SJSA1 (cell line): Measurements from ENCODE around the gene ZNF678. TPM values are rescaled to one million over a fixed set of nuclear protein-coding genes. Genes with fewer than 3 reads are reported as not detected.
"Not testable (repeated sequence)": the region's sequence is repeated elsewhere in the genome, so short reads cannot be mapped to it uniquely, and the experiment has no call there.

Source experiments
- DNase-seq, 2 experiments: peaks; one replicate each; pipeline ENCODE4 v3.0.0-alpha.2; 2015 to 2020; ENCODE audit warnings: low spot score in 2 of 2, low read depth in 1 of 2
- H3K27ac ChIP-seq: fragments of 250-450 bp; sonication (Bioruptor Pico); 2 replicates; pipeline ENCODE4 v1.5.1; 2020; ENCODE audit warnings: mild to moderate bottlenecking, moderate library complexity
- H3K27me3 ChIP-seq: fragments of 250-450 bp; sonication (Bioruptor Pico); replicated peaks from 2 replicates; pipeline ENCODE4 v1.5.1; 2020; ENCODE audit warnings: mild to moderate bottlenecking, moderate library complexity
- H3K36me3 ChIP-seq: fragments of 250-450 bp; sonication (Bioruptor Pico); 2 replicates; pipeline ENCODE4 v1.5.1; 2020; ENCODE audit warnings: mild to moderate bottlenecking
- H3K4me1 ChIP-seq: fragments of 250-450 bp; sonication (Bioruptor Pico); replicated peaks from 2 replicates; pipeline ENCODE4 v1.6.1; 2021; ENCODE audit warnings: mild to moderate bottlenecking
- H3K4me3 ChIP-seq: fragments of 250-450 bp; sonication (Bioruptor Pico); 2 replicates; pipeline ENCODE4 v1.5.1; 2020; ENCODE audit warnings: mild to moderate bottlenecking
- H3K9me3 ChIP-seq: fragments of 250-450 bp; sonication (Bioruptor Pico); replicated peaks from 2 replicates; pipeline ENCODE4 v1.5.1; 2020; ENCODE audit warnings: mild to moderate bottlenecking
- total RNA-seq: library from RNA; depleted of rRNA; stranded (reverse); fragments of >200 nt; shearing (Covaris generic); gene quantifications from 2 replicates; pipeline ENCODE4 v1.2.3, GENCODE V29; 2014

ZNF678 gene
- total RNA-seq, 1 experiment from 2014 or later: 7.6 TPM

GRCh38 chr1:227545361-227545760, 18.0 kb upstream of the ZNF678 start:
- H3K27ac ChIP-seq: no peak overlapping the region
- no peaks in the 10 kb centered on the region for H3K27me3 ChIP-seq
- H3K9me3 ChIP-seq: peaks cover 7% of the 10 kb centered on the region
- H3K4me3 ChIP-seq: no peak overlapping the region
- peaks cover 15% of the 10 kb centered on the region for H3K4me1 ChIP-seq
- DNase-seq: no peak
- H3K36me3 ChIP-seq: peaks cover 5% of the 10 kb centered on the region; the same call in 1 of the 2 replicates

- H3K9me3 ChIP-seq: peaks cover 7% of the 10 kb centered on the region
- H3K27ac ChIP-seq: no peak overlapping the region
- no peaks in the 10 kb centered on the region for H3K27me3 ChIP-seq
- peaks cover 5% of the 10 kb centered on the region; the same call in 1 of the 2 replicates for H3K36me3 ChIP-seq
- DNase-seq: no peak
- H3K4me3 ChIP-seq: no peak overlapping the region
- peaks cover 15% of the 10 kb centered on the region for H3K4me1 ChIP-seq
These were observed 17.3 kb upstream of the ZNF678 start for GRCh38 chr1:227546059-227546458.

GRCh38 chr1:227546598-227547309, 16.6 kb upstream of the ZNF678 start:
- DNase-seq: no peak
- Histone ChIP-seq H3K27me3 (no peaks in the 10 kb centered on the region), H3K9me3 (peaks cover 7% of the 10 kb centered on the region), H3K4me1 (peaks cover 12% of the 10 kb centered on the region), H3K27ac (no peak overlapping the region), H3K36me3 (peaks cover 5% of the 10 kb centered on the region; the same call in 1 of the 2 replicates), H3K4me3 (no peak overlapping the region)

GRCh38 chr1:227547310-227548118, 15.8 kb upstream of the ZNF678 start:
- H3K9me3 ChIP-seq: no peaks in the 10 kb centered on the region
- no peak for DNase-seq
- no peak overlapping the region for H3K27ac ChIP-seq
- H3K4me3 ChIP-seq: no peak overlapping the region
- H3K27me3 ChIP-seq: no peaks in the 10 kb centered on the region
- peaks cover 4% of the 10 kb centered on the region for H3K4me1 ChIP-seq
- H3K36me3 ChIP-seq: no peaks in the 10 kb centered on the region

- no peak for DNase-seq
- H3K27ac ChIP-seq: no peak overlapping the region
- no peaks in the 10 kb centered on the region for H3K27me3 ChIP-seq
- H3K4me3 ChIP-seq: no peak overlapping the region
- no peaks in the 10 kb centered on the region for H3K4me1 ChIP-seq
- no peaks in the 10 kb centered on the region for H3K36me3 ChIP-seq
- no peaks in the 10 kb centered on the region for H3K9me3 ChIP-seq
These were observed 15.3 kb upstream of the ZNF678 start for GRCh38 chr1:227548119-227548397.

GRCh38 chr1:227548448-227548847, 14.9 kb upstream of the ZNF678 start:
- no peak for DNase-seq
- H3K27ac ChIP-seq: no peak overlapping the region
- no peaks in the 10 kb centered on the region for H3K36me3 ChIP-seq
- no peaks in the 10 kb centered on the region for H3K4me1 ChIP-seq
- H3K9me3 ChIP-seq: no peaks in the 10 kb centered on the region
- no peak overlapping the region for H3K4me3 ChIP-seq
- H3K27me3 ChIP-seq: no peaks in the 10 kb centered on the region

- H3K36me3 ChIP-seq: no peaks in the 10 kb centered on the region
These were observed 13.5 kb upstream of the ZNF678 start for GRCh38 chr1:227549892-227550291.

GRCh38 chr1:227551881-227552280, 11.5 kb upstream of the ZNF678 start:
- H3K36me3 ChIP-seq, H3K4me3 ChIP-seq, H3K4me1 ChIP-seq, H3K27ac ChIP-seq, H3K9me3 ChIP-seq, H3K27me3 ChIP-seq, DNase-seq: not testable (repeated sequence)

More at GRCh38 chr1:227549892-227550291, 13.5 kb upstream of the ZNF678 start:
- H3K4me3 ChIP-seq: no peak overlapping the region
- H3K27me3 ChIP-seq: no peaks in the 10 kb centered on the region
- no peaks in the 10 kb centered on the region for H3K9me3 ChIP-seq
- no peaks in the 10 kb centered on the region for H3K4me1 ChIP-seq
- no peak overlapping the region for H3K27ac ChIP-seq
- DNase-seq: no peak

GRCh38 chr1:227556288-227556687, 7.1 kb upstream of the ZNF678 start:
- Histone ChIP-seq H3K27ac (no peak overlapping the region), H3K4me3 (no peak overlapping the region), H3K4me1 (no peaks in the 10 kb centered on the region), H3K9me3 (peaks cover 4% of the 10 kb centered on the region; the same call in 1 of the 2 replicates), H3K36me3 (no peaks in the 10 kb centered on the region), H3K27me3 (no peaks in the 10 kb centered on the region)
- no peak for DNase-seq

- H3K4me3 ChIP-seq: no peak overlapping the region
- peak in 1 of 2 experiments; percentile 38 for DNase-seq
- H3K36me3 ChIP-seq: no peaks in the 10 kb centered on the region
- peaks cover 7% of the 10 kb centered on the region; the same call in 1 of the 2 replicates for H3K9me3 ChIP-seq
- no peaks in the 10 kb centered on the region for H3K27me3 ChIP-seq
- no peak overlapping the region for H3K27ac ChIP-seq
- no peaks in the 10 kb centered on the region for H3K4me1 ChIP-seq
These were observed 5.2 kb upstream of the ZNF678 start for GRCh38 chr1:227557962-227558725.

GRCh38 chr1:227558732-227559262, 4.6 kb upstream of the ZNF678 start:
- H3K9me3 ChIP-seq: peaks cover 7% of the 10 kb centered on the region; the same call in 1 of the 2 replicates
- DNase-seq: no peak
- H3K27ac ChIP-seq: no peak overlapping the region
- H3K27me3 ChIP-seq: no peaks in the 10 kb centered on the region
- no peak overlapping the region for H3K4me3 ChIP-seq
- no peaks in the 10 kb centered on the region for H3K4me1 ChIP-seq
- no peaks in the 10 kb centered on the region for H3K36me3 ChIP-seq

GRCh38 chr1:227559499-227559898, 3.9 kb upstream of the ZNF678 start:
- H3K4me3 ChIP-seq: no peak overlapping the region
- no peak for DNase-seq
- H3K27me3 ChIP-seq: no peaks in the 10 kb centered on the region
- H3K4me1 ChIP-seq: peaks cover 5% of the 10 kb centered on the region
- no peaks in the 10 kb centered on the region for H3K36me3 ChIP-seq
- H3K27ac ChIP-seq: no peak overlapping the region
- peaks cover 7% of the 10 kb centered on the region; the same call in 1 of the 2 replicates for H3K9me3 ChIP-seq

- H3K4me3 ChIP-seq: no peak overlapping the region
- H3K27ac ChIP-seq: no peak overlapping the region
- H3K36me3 ChIP-seq: no peaks in the 10 kb centered on the region
- peaks cover 5% of the 10 kb centered on the region for H3K4me1 ChIP-seq
- peaks cover 7% of the 10 kb centered on the region; the same call in 1 of the 2 replicates for H3K9me3 ChIP-seq
- no peaks in the 10 kb centered on the region for H3K27me3 ChIP-seq
- no peak for DNase-seq
These were observed 3.4 kb upstream of the ZNF678 start for GRCh38 chr1:227559926-227560325.
